Heart right ventricle (tissue), 16 donors: ENCODE results near the gene SERPINB10. TPM values are rescaled to one million over a fixed set of nuclear protein-coding genes. Genes with fewer than 3 reads are reported as not detected.

Experiments
- ATAC-seq, 8 donors: fragments of 200-7000 bp; cut with Tn5 transposase; one replicate each; pipeline ENCODE4 v1.9.1; 2020; ENCODE audit warnings: mild to moderate bottlenecking in 8 of 8, moderate library complexity in 8 of 8, moderate number of reproducible peaks in 1 of 8
- DNase-seq, 2 donors: peaks; one replicate each; pipeline ENCODE4 v3.0.0-alpha.2; 2020
- H3K27ac ChIP-seq, 10 donors: fragments of 200-600 bp; sonication (generic) in 2 of 10; one replicate each; pipeline versions ENCODE4 v1.5.0 to v1.8.0; 2020 to 2022; ENCODE audit warnings: mild to moderate bottlenecking in 3 of 10
- H3K27me3 ChIP-seq, 7 donors: fragments of 200-600 bp; one replicate each; pipeline ENCODE4 v1.8.0; 2021 to 2022; ENCODE audit warnings: mild to moderate bottlenecking in 2 of 7
- H3K36me3 ChIP-seq, 9 donors: fragments of 200-600 bp; sonication (generic) in 1 of 9; one replicate each; pipeline versions ENCODE4 v1.5.0 to v1.8.0; 2020 to 2022; ENCODE audit warnings: mild to moderate bottlenecking in 2 of 9
- H3K4me1 ChIP-seq, 9 donors: fragments of 200-600 bp; sonication (generic) in 1 of 9; one replicate each; pipeline versions ENCODE4 v1.5.0 to v1.8.0; 2020 to 2022; ENCODE audit warnings: mild to moderate bottlenecking in 4 of 9
- H3K4me3 ChIP-seq, 10 donors: fragments of 200-600 bp; sonication (generic) in 2 of 10; one replicate each; pipeline versions ENCODE4 v1.5.0 to v1.8.0; 2020 to 2022; ENCODE audit warnings: mild to moderate bottlenecking in 7 of 10, moderate library complexity in 2 of 10
- H3K9me3 ChIP-seq, 11 donors: fragments of 200-600 bp in 10 of 11; sonication (generic) in 2 of 11; one replicate each; pipeline versions ENCODE4 v1.5.0 to v1.8.0; 2013 to 2022; ENCODE audit warnings: mild to moderate bottlenecking in 2 of 11, control low read depth in 1 of 11, moderate library complexity in 1 of 11
- WGBS, 2 donors: extraction: QIAGEN DNeasy Blood & Tissue Kit; methylation state at CpG; one replicate each; pipeline ENCODE4 v1.1.7; 2013; ENCODE audit warnings: inconsistent platforms in 1 of 2; 5-methylcytosine and 5-hydroxymethylcytosine counted together
- intact Hi-C, 10 donors: fragments of 100-400 bp; cut with DNase I; formaldehyde crosslinking; loops; one replicate each; pipeline versions ENCODE4 v1.11.1 to v1.14.2; 2022
- polyA plus RNA-seq, 2 donors: library from polyadenylated mRNA; stranded (reverse); fragments of 200-250 nt; gene quantifications; one replicate each; pipeline ENCODE4 v1.2.3, GENCODE V29; 2013
- total RNA-seq, 10 donors: library from RNA; stranded (reverse); fragmentation: NEBNext Ultra II Directional in 3 of 10; extraction: Animal tissue kit (Norgen Biotek cat#: 25700) in 3 of 10; gene quantifications; one replicate each; pipeline versions ENCODE4 v1.2.1 to v1.2.4, GENCODE V29; 2021 to 2023
- TF ChIP-seq, protein P1 (sequence below), 9 donors: fragments of 200-600 bp; sonication (generic) in 2 of 9; IDR thresholded peaks; one replicate each; pipeline versions ENCODE4 v1.5.0 to v1.8.0; 2021 to 2022; ENCODE audit warnings: antibody characterized with exemption in 9 of 9, mild to moderate bottlenecking in 5 of 9, moderate library complexity in 1 of 9
- donor health status: Arrhythmogenic right ventricular cardiomyopathy.
- donor health status: ischemic (EF 13 %, LVEDD 7.1; RV severe dilation, severe dysfunction).
- donor health status: healthy with polysubstance abuse.
- donor health status: DM: no; HTN: yes; CAD: no.
- donor health status: DM: no; HTN: no; CAD: no.
- donor health status: ischemic (EF 25% LVEDD 6.9; RV normal size, moderate dysfunction).
- donor health status: ischemic (EF 25% LVEDD 5.7; RV mildly dilated, moderate dysfunction).
- donor health status: healthy.
- donor health status: DM: yes; HTN: yes; CAD: no.
- donor health status: Ischemic cardiomyopathy.
- donor health status: ischemic (EF 35%, LVEDD 5.7; RV mildly dilated, moderate dysfunction).
- donor health status: nonischemic (EF 11% LVEDD 7.7; RV severe dilation, severe dysfunction).
- donor health status: DM: yes; HTN: yes; CAD: no.
- donor health status: PGD.
- donor health status: ischemic (EF 29% LVEDD 5.4; RV normal size, mild dysfunction).
- donor health status: nonischemic (EF 23%, LVEDD 6.1; RV moderate dilation, normal function).

The SERPINB10 gene
- total and polyA plus RNA-seq, 12 donors, result not detected

GRCh38 chr18:63956755-63957154, 49.0 kb downstream of the SERPINB10 start:
- no peak overlapping the region for H3K27ac ChIP-seq
- WGBS, 2 donors, result 78 to 82% methylated on average over 4 of the region's 4 CpGs
- H3K4me1 ChIP-seq, result no peaks in the 10 kb centered on the region
- H3K9me3 ChIP-seq, result no peaks in the 10 kb centered on the region
- H3K36me3 ChIP-seq, result no peaks in the 10 kb centered on the region
- ATAC-seq, result no peak
- TF ChIP-seq, protein P1, sequence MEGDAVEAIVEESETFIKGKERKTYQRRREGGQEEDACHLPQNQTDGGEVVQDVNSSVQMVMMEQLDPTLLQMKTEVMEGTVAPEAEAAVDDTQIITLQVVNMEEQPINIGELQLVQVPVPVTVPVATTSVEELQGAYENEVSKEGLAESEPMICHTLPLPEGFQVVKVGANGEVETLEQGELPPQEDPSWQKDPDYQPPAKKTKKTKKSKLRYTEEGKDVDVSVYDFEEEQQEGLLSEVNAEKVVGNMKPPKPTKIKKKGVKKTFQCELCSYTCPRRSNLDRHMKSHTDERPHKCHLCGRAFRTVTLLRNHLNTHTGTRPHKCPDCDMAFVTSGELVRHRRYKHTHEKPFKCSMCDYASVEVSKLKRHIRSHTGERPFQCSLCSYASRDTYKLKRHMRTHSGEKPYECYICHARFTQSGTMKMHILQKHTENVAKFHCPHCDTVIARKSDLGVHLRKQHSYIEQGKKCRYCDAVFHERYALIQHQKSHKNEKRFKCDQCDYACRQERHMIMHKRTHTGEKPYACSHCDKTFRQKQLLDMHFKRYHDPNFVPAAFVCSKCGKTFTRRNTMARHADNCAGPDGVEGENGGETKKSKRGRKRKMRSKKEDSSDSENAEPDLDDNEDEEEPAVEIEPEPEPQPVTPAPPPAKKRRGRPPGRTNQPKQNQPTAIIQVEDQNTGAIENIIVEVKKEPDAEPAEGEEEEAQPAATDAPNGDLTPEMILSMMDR (IDR thresholded peaks at IDR 0.05), result no peak
- H3K27me3 ChIP-seq, result peaks cover 0 to 36% (median 10%) of the 10 kb centered on the region in 7 donors
- no peak for DNase-seq
- no peak overlapping the region for H3K4me3 ChIP-seq
- intact Hi-C loops, result no loop called here

DNA sequence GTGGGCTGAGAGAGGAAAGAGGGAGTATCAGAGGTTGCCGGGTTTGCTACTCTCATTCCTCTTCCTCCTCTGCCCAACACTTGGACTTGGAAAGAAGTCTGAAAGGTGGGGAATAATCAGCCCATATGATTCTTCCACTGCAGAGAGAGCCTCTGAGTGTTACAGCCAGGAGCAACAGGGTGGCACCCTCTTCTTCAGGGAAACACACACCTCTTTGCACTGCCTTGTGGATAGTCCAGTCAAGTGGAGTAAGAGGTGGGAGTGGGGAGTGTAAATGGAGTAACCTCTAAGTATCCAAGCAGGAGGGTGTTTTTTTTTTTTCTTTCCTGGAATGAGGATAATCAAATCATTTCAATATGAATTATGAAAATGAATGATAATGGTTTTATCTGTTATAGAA, 53.1 kb downstream of the SERPINB10 start:
- Histone ChIP-seq H3K4me1 (no peaks in the 10 kb centered on the region), H3K4me3 (no peak overlapping the region), H3K27me3 (peaks cover 0 to 34% (median 13%) of the 10 kb centered on the region in 7 donors), H3K27ac (no peak overlapping the region), H3K9me3 (no peaks in the 10 kb centered on the region), H3K36me3 (no peaks in the 10 kb centered on the region)
- TF ChIP-seq, protein P1 (IDR thresholded peaks at IDR 0.05), result no peak
- DNase-seq, result no peak
- WGBS, 2 donors, result 32 to 50% methylated on average over 1 of the region's 1 CpG
- intact Hi-C loops, result no loop called here
- no peak for ATAC-seq

DNA sequence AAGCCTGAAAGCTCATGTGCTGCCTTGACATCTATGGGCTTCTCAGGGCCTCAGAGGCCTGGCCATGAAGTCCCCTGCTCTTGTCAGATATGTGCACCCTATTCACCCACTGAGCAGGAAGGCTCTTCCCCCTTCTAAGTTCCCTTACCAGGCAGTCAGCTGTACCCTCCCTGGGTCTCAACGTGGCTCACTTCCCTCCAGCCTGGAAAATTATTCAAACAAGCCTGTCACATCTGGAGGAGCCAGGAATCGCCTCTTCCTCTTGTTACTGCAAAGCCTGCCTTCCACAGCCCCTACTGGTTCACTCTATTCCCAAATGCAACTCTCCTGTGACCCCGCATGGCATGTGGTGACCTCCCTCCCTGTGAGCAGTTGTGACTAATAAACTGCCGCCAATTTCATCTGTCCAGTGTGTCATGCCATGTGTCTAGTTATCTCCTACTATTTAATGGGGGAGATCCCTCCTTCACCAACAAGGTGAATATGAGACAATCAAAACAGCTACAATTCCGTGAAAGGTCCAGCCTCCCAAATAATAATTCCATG, 53.8 kb downstream of the SERPINB10 start:
- peaks cover 0 to 30% (median 10%) of the 10 kb centered on the region in 7 donors for H3K27me3 ChIP-seq
- WGBS, 2 donors, result 64 to 69% methylated on average over 5 of the region's 5 CpGs
- H3K9me3 ChIP-seq, result no peaks in the 10 kb centered on the region
- intact Hi-C loops, result no loop called here
- no peaks in the 10 kb centered on the region for H3K36me3 ChIP-seq
- H3K4me1 ChIP-seq, result no peaks in the 10 kb centered on the region
- ATAC-seq (no peak), DNase-seq (no peak)
- no peak overlapping the region for H3K4me3 ChIP-seq
- H3K27ac ChIP-seq, result no peak overlapping the region
- TF ChIP-seq, protein P1 (IDR thresholded peaks at IDR 0.05), result no peak

DNA sequence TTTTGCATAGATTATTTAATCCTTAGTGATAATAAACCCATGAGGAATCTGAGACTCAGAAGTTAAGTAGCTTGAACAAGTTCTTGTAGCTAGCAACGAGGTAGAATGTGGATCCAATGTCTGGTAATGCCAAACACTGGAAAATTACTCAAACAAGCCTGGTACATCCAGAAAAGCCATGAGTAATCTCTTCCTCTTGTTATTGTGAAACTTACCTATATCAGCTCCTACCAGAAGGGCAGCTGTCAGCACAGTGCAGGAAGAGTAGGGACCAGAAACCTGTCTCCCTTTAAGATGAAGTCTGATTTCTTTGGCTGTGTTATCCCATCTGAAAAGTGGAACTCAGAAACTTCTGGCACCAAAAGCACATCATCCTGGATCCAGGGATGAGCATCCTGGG, 54.4 kb downstream of the SERPINB10 start:
- TF ChIP-seq, protein P1 (IDR thresholded peaks at IDR 0.05), result no peak
- H3K27me3 ChIP-seq, result peaks cover 0 to 23% (median 8%) of the 10 kb centered on the region in 7 donors
- H3K4me1 ChIP-seq, result no peaks in the 10 kb centered on the region
- 37 to 38% methylated on average over 1 of the region's 1 CpG for WGBS, 2 donors
- no peak for ATAC-seq
- DNase-seq, result no peak
- no peaks in the 10 kb centered on the region for H3K36me3 ChIP-seq
- no peak overlapping the region for H3K27ac ChIP-seq
- intact Hi-C loops, result no loop called here
- H3K4me3 ChIP-seq, result no peak overlapping the region
- no peaks in the 10 kb centered on the region for H3K9me3 ChIP-seq
